OCI-LY1 (cell line): ENCODE results near the gene TCERG1L.

Source experiments
- EZH2 ChIP-seq: fragments of 200-600 bp; sonication (generic), shearing (Covaris generic); IDR thresholded peaks from 2 replicates; pipeline ENCODE4 v1.8.0; 2017; ENCODE audit warnings: borderline replicate concordance, mixed run types, mild to moderate bottlenecking, antibody characterized with exemption, low read length, moderate library complexity, mixed read lengths
- TF ChIP-seq, protein P1 (sequence below): fragments of 200-600 bp; sonication (generic), shearing (Covaris generic); IDR thresholded peaks from 2 replicates; pipeline ENCODE4 v1.5.1; 2017; ENCODE audit warnings: mild to moderate bottlenecking, antibody characterized with exemption, low read length, moderate library complexity, mixed read lengths

DNA sequence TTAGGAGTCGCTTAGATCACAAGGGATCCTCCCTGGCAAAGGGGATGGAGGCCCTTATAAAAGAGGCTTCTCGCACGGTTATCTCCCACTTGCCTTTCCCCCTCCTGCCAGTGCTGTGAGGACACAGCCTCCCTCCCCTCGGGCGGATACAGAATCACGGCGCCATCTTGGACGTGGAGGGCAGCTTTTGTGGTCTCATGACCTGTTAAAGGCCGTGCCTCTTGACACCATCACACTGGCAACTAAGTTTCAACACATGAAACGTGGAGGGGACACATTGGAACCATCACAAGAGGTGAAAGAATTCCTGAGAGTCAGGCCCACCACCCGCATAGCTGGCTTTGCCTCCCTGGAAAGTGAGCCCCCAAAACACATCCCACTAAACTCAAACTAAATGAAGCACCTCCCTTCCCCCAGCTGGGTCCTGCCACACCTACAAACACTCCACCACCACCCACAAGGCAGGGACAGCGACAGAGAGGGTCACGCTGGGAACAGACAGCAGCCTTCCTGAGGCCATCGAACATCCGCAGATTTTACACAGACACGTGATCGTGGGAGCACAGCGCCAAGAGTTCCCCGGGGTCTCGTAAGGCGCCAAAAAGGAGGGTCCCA, 110.6 kb downstream of the TCERG1L start:
- TF ChIP-seq, protein P1, sequence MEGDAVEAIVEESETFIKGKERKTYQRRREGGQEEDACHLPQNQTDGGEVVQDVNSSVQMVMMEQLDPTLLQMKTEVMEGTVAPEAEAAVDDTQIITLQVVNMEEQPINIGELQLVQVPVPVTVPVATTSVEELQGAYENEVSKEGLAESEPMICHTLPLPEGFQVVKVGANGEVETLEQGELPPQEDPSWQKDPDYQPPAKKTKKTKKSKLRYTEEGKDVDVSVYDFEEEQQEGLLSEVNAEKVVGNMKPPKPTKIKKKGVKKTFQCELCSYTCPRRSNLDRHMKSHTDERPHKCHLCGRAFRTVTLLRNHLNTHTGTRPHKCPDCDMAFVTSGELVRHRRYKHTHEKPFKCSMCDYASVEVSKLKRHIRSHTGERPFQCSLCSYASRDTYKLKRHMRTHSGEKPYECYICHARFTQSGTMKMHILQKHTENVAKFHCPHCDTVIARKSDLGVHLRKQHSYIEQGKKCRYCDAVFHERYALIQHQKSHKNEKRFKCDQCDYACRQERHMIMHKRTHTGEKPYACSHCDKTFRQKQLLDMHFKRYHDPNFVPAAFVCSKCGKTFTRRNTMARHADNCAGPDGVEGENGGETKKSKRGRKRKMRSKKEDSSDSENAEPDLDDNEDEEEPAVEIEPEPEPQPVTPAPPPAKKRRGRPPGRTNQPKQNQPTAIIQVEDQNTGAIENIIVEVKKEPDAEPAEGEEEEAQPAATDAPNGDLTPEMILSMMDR: no peak
- TF ChIP-seq EZH2: no peak
